Spleen (tissue), 11 donors: Measurements from ENCODE around the gene SPTSSA. TPM values are rescaled to one million over a fixed set of nuclear protein-coding genes. Genes with fewer than 3 reads are reported as not detected.

Source experiments
- DNase-seq: peaks from one replicate; pipeline ENCODE4 v3.0.0-alpha.2; 2020
- H3K27ac ChIP-seq, 8 donors: fragments of 200-600 bp; sonication (generic) in 7 of 8; 1 replicate in 4 of 8; 2 replicates in 4 of 8; pipeline versions ENCODE4 v1.5.0 to v1.8.0; 2016 to 2021; ENCODE audit warnings: inconsistent platforms in 4 of 8, mild to moderate bottlenecking in 4 of 8, moderate library complexity in 1 of 8
- H3K27me3 ChIP-seq, 7 donors: fragments of 200-600 bp; sonication (generic) in 6 of 7; replicated peaks in 1 of 7; 1 replicate in 4 of 7; 2 replicates in 3 of 7; pipeline versions ENCODE4 v1.5.0 to v1.8.0; 2016 to 2021; ENCODE audit warnings: inconsistent platforms in 3 of 7, mild to moderate bottlenecking in 1 of 7
- H3K36me3 ChIP-seq, 6 donors: fragments of 200-600 bp; sonication (generic) in 5 of 6; 1 replicate in 4 of 6; 2 replicates in 2 of 6; pipeline versions ENCODE4 v1.5.0 to v1.8.0; 2016 to 2021; ENCODE audit warnings: inconsistent platforms in 2 of 6
- H3K4me1 ChIP-seq, 6 donors: fragments of 200-600 bp; sonication (generic) in 5 of 6; 1 replicate in 3 of 6; 2 replicates in 3 of 6; pipeline versions ENCODE4 v1.5.0 to v1.8.0; 2016 to 2021; ENCODE audit warnings: inconsistent platforms in 3 of 6
- H3K4me3 ChIP-seq, 8 donors: fragments of 200-600 bp; sonication (generic) in 7 of 8; 1 replicate in 4 of 8; 2 replicates in 4 of 8; pipeline versions ENCODE4 v1.5.0 to v1.8.0; 2016 to 2021; ENCODE audit warnings: inconsistent platforms in 4 of 8, mild to moderate bottlenecking in 4 of 8, moderate library complexity in 2 of 8
- H3K9me3 ChIP-seq, 8 donors: fragments of 200-600 bp; sonication (generic) in 7 of 8; 1 replicate in 4 of 8; 2 replicates in 4 of 8; pipeline versions ENCODE4 v1.5.0 to v1.8.0; 2016 to 2021; ENCODE audit warnings: inconsistent platforms in 4 of 8
- CTCF ChIP-seq, 11 experiments: fragments of 200-600 bp in 7 of 11; fragments of 450-650 bp in 4 of 11; sonication (generic) in 4 of 11; IDR thresholded peaks in 8 of 11; conservative IDR thresholded peaks in 3 of 11; 1 replicate in 7 of 11; 2 replicates in 4 of 11; pipeline versions ENCODE4 v1.4.0 to v1.8.0; 2016 to 2021; ENCODE audit warnings: antibody characterized with exemption in 11 of 11, inconsistent platforms in 4 of 11, mild to moderate bottlenecking in 1 of 11
- POLR2A ChIP-seq, 3 donors: fragments of 450-650 bp; IDR thresholded peaks; one replicate each; pipeline ENCODE4 v1.5.1; 2017; ENCODE audit warnings: antibody characterized with exemption in 3 of 3, mild to moderate bottlenecking in 1 of 3
- POLR2AphosphoS5 ChIP-seq, 3 donors: sonication (generic); formaldehyde crosslinking; IDR thresholded peaks; one replicate each; pipeline ENCODE4 v1.5.1; 2017; ENCODE audit warnings: antibody characterized with exemption in 3 of 3
- WGBS, 5 donors: extraction: QIAGEN DNeasy Blood & Tissue Kit in 3 of 5; methylation state at CpG; one replicate each; pipeline versions ENCODE4 v1.1.5 to v1.1.7; 2013 to 2018; 5-methylcytosine and 5-hydroxymethylcytosine counted together
- intact Hi-C: fragments of 100-400 bp; cut with DNase I; formaldehyde crosslinking; loops from one replicate; pipeline ENCODE4 v1.15.0; 2023; ENCODE audit warnings: low total_unique reads
- polyA plus RNA-seq, 3 donors: library from polyadenylated mRNA; stranded (reverse); fragments of 200-250 nt; gene quantifications; one replicate each; pipeline ENCODE4 v1.2.1, GENCODE V29; 2013
- total RNA-seq, 7 donors: library from RNA; depleted of rRNA in 3 of 7; stranded (reverse); fragments of >200 nt in 3 of 7; fragmentation: NEBNext Ultra II Directional in 4 of 7; extraction: Animal tissue kit (Norgen Biotek cat#: 25700) in 4 of 7; gene quantifications; one replicate each; pipeline versions ENCODE4 v1.1.0 to v1.2.1, GENCODE V29; 2016 to 2021
- donor health status: healthy with polysubstance abuse.
- donor health status: DM: no; HTN: no; CAD: no; lungs with moderate emphysema.
- donor health status: DM: no; HTN: no; CAD: no.
- donor health status: Bipolar disorder and iron deficiency.
- donor health status: healthy.
- donor health status: DM: no; HTN: no; CAD: no.
- donor health status: DM: yes; HTN: yes; CAD: no.

The SPTSSA gene
- total and polyA plus RNA-seq, 10 donors = 8.9 to 16.7 (median 13.3) TPM

GRCh38 chr14:34502545-34503225 lies 40.6 kb upstream of the SPTSSA start:
- no peak overlapping the region for H3K4me3 ChIP-seq
- TF ChIP-seq POLR2AphosphoS5 (IDR thresholded peaks at IDR 0.05) = no peak
- intact Hi-C loops = no loop called here
- H3K36me3 ChIP-seq = no peaks in the 10 kb centered on the region
- H3K27ac ChIP-seq = no peak overlapping the region
- WGBS, 5 donors = 40 to 80% (median 66%) methylated on average over 2 of the region's 2 CpGs
- H3K9me3 ChIP-seq = no peaks in the 10 kb centered on the region
- H3K27me3 ChIP-seq = no peaks in the 10 kb centered on the region
- no peaks in the 10 kb centered on the region for H3K4me1 ChIP-seq
- DNase-seq = no peak

GRCh38 chr14:34502001-34502400 lies 40.0 kb upstream of the SPTSSA start:
- no peak for DNase-seq
- no peak overlapping the region for H3K4me3 ChIP-seq
- no peak overlapping the region for H3K27ac ChIP-seq
- H3K27me3 ChIP-seq = no peaks in the 10 kb centered on the region
- peaks cover 0 to 4% (median 0%) of the 10 kb centered on the region in 6 donors for H3K4me1 ChIP-seq
- TF ChIP-seq CTCF (IDR thresholded peaks at IDR 0.05 in 8 of 11, conservative IDR thresholded peaks at IDR 0.05 in 3 of 11) = no peak
- no peak for TF ChIP-seq POLR2A (IDR thresholded peaks at IDR 0.05)
- no peak for TF ChIP-seq POLR2AphosphoS5 (IDR thresholded peaks at IDR 0.05)
- H3K36me3 ChIP-seq = no peaks in the 10 kb centered on the region
- 89 to 97% (median 90%) methylated on average over 2 of the region's 2 CpGs for WGBS, 5 donors
- intact Hi-C loops = no loop called here
- no peaks in the 10 kb centered on the region for H3K9me3 ChIP-seq

GRCh38 chr14:34501004-34501580 lies 39.1 kb upstream of the SPTSSA start:
- Histone ChIP-seq H3K9me3 (no peaks in the 10 kb centered on the region), H3K27ac (no peak overlapping the region), H3K36me3 (no peaks in the 10 kb centered on the region), H3K4me3 (no peak overlapping the region), H3K4me1 (peaks cover 0 to 10% (median 2%) of the 10 kb centered on the region in 6 donors), H3K27me3 (no peaks in the 10 kb centered on the region)
- WGBS, 5 donors = 88 to 96% (median 94%) methylated on average over 4 to 5 of the region's 5 CpGs
- TF ChIP-seq CTCF (IDR thresholded peaks at IDR 0.05 in 8 of 11, conservative IDR thresholded peaks at IDR 0.05 in 3 of 11) (no peak), POLR2AphosphoS5 (IDR thresholded peaks at IDR 0.05) (no peak), POLR2A (IDR thresholded peaks at IDR 0.05) (no peak)
- no peak for DNase-seq
- intact Hi-C loops = no loop called here

- no peak for DNase-seq
Measured at GRCh38 chr14:34498684-34499412, 36.8 kb upstream of the SPTSSA start.

More at GRCh38 chr14:34498684-34499412, 36.8 kb upstream of the SPTSSA start:
- TF ChIP-seq CTCF (IDR thresholded peaks at IDR 0.05 in 8 of 11, conservative IDR thresholded peaks at IDR 0.05 in 3 of 11) (peak in 4 of 11 experiments; percentile 19 to 35 (median 31)), POLR2A (IDR thresholded peaks at IDR 0.05) (no peak)
- no peaks in the 10 kb centered on the region for H3K27me3 ChIP-seq
- H3K36me3 ChIP-seq = no peaks in the 10 kb centered on the region
- WGBS, 5 donors = 89 to 96% (median 93%) methylated on average over 6 of the region's 6 CpGs
- H3K27ac ChIP-seq = no peak overlapping the region
- H3K9me3 ChIP-seq = no peaks in the 10 kb centered on the region
- H3K4me1 ChIP-seq = peaks cover 0 to 11% (median 3%) of the 10 kb centered on the region in 6 donors
- intact Hi-C loops = no loop called here
- H3K4me3 ChIP-seq = no peak overlapping the region
